ENCODE data around the gene GNAO1.

The GNAO1 gene

GRCh38 chr16:56334761-56335160 is 143.5 kb downstream of the GNAO1 start:
- DNase-seq (ENCODE audit: low read depth, low spot score): no peak

DNA sequence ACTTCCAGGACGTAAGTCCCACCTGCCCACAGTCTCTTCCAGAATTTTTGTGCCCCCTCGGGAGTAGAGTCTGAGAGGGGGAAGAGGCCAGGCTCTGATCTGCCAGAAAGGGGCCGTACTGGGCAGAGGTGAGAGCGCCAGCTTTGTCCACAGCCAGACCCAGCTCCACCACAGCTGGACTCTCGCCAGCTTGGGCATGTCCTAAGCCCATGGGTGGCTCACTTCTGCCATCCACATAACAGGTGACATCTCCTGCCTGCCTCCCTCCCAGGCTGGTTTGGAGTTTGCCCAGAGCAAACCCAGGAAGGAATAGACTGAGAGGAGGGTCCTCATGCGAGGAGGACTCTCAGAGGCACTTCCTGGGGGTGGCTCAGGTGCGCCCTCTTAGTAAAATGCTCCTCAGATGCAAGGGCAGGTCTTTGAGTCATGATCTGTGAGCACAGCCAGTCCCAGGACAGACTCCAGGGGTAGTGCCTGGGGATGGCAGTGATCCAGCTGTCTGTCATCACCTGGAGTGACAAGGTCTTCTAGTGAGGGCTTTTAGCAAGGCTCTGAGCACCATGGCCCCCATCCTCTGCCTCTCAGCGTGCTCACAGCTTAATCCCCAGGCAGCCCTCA is 144.9 kb downstream of the GNAO1 start:
- DNase-seq (ENCODE audit: low read depth, low spot score): no peak

DNA sequence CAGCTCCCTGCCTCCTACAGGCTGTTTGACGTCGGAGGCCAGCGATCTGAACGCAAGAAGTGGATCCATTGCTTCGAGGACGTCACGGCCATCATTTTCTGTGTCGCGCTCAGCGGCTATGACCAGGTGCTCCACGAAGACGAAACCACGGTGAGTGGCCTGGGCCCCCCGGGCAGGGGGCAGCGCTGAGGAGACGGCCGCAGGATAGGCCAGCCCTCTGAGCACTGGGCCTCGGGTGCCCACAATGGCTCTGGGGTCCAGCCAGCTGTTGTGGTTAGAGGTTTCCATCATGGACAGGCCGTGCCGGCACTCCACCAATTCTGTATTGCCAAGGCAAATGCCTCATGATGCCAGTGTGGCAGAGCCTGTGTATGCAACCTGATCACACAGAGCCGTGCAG is 145.4 kb downstream of the GNAO1 start:
- no peak for DNase-seq (ENCODE audit: low read depth, low spot score)

GRCh38 chr16:56337131-56337857 is 146.0 kb downstream of the GNAO1 start:
- DNase-seq (ENCODE audit: low read depth, low spot score): no peak

DNA sequence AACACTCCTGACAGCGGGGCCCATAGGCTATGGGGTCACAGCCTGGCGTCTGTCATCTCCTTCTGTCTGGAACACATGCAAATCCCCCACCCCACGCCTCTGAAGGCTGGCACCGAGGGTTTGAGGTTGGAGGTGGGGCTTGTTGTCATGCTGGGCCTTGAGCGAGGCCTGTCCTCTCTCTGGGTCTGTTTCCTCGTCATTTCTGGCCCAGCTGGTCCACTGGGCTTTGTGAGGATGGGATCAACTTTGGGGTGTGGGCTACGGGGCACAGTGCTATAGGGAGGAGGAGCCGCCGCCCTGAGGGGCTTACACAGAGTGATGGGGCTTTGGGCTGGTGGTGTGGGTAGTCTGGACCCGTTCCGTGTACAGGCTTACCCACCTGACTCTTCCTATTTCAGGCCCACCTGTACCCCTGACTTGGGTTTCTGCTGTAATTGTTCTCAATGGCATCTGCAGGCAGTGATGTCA is 146.6 kb downstream of the GNAO1 start:
- no peak for DNase-seq (ENCODE audit: low read depth, low spot score)

- DNase-seq (ENCODE audit: low read depth, low spot score): no peak
Observed at GRCh38 chr16:56338566-56339318, 147.5 kb downstream of the GNAO1 start.

GRCh38 chr16:56339431-56340195 is 148.3 kb downstream of the GNAO1 start:
- no peak for DNase-seq (ENCODE audit: low read depth, low spot score)

DNA sequence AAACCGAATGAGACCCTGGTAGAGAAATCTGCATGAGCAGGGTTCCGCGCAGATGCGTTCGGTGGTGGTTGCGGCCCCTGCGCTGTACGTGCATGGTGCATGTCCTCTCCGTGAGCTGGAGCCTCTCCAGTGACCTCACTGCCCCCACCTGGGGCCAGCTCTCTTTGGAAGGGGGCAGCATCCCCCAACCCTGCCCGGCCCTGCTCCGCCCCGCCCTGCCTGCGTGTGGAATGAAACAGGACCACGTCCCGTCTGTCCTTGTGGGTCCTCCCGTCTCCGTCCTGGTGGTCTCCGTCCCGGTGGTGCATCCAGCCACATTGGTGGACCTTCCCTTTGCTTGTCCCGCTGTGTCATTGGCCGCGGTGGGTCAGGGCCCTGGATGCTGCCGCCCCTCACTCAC is 149.1 kb downstream of the GNAO1 start:
- DNase-seq (ENCODE audit: low read depth, low spot score): no peak

DNA sequence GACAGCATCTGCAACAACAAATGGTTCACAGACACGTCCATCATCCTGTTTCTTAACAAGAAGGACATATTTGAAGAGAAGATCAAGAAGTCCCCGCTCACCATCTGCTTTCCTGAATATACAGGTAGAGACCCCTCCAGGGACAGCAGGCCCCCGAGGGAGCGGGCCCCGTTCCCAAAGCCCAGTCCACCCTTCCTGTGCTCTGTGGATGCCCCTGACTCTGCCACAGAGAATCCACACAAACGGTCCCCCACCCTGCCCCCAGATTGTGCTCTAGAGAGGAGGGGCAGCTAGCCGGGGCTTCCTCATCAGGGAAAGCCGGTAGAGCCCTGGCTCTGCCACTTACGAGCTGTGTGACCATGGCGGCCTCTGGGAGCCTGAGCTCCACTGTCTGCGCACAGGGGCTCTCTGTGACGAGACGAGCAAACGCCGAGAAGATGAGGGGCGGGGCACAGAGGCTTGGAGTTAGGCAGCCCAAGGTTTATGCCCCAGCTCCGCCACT is 149.6 kb downstream of the GNAO1 start:
- no peak for DNase-seq (ENCODE audit: low read depth, low spot score)

DNA sequence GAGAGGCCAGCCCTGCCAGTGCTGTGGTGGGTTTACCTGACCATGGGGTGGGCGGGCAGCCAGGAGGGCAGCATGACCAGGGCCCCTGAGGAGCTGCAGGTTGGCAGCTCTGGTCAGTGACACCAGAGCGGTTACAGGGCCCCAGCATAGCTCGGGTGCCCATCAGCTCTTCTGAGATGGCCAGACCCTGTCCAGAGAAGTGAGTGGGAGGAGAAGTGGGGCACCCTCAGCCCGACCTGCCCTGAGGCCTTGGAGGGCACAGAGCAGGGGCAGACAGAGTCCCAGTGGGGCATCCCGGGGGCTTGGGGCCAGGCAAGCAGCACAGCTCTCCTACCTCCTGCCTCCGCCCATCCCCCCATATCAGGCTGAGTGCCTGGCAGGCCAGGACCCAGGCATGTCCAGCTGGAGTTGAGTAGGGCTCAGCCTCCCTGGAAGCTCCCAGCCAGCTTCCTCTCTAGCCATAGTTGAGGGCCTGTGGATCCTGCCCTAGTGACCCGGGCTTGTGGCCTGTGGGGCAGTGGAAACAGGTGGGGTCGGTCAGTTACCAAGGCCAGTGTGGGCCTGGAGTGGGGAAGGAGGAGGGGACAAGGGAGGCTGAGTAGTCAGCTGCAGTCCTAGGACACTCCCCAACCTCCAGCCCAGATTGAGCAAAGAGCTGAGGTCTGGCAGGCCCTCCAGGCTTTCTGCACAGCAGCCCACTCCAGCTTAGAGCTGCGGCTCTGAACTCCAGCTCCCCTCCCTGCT is 150.5 kb downstream of the GNAO1 start:
- peak; percentile 54 for DNase-seq (ENCODE audit: low read depth, low spot score)

- DNase-seq (ENCODE audit: low read depth, low spot score): no peak
Observed at GRCh38 chr16:56343661-56344517, 152.6 kb downstream of the GNAO1 start.

DNA sequence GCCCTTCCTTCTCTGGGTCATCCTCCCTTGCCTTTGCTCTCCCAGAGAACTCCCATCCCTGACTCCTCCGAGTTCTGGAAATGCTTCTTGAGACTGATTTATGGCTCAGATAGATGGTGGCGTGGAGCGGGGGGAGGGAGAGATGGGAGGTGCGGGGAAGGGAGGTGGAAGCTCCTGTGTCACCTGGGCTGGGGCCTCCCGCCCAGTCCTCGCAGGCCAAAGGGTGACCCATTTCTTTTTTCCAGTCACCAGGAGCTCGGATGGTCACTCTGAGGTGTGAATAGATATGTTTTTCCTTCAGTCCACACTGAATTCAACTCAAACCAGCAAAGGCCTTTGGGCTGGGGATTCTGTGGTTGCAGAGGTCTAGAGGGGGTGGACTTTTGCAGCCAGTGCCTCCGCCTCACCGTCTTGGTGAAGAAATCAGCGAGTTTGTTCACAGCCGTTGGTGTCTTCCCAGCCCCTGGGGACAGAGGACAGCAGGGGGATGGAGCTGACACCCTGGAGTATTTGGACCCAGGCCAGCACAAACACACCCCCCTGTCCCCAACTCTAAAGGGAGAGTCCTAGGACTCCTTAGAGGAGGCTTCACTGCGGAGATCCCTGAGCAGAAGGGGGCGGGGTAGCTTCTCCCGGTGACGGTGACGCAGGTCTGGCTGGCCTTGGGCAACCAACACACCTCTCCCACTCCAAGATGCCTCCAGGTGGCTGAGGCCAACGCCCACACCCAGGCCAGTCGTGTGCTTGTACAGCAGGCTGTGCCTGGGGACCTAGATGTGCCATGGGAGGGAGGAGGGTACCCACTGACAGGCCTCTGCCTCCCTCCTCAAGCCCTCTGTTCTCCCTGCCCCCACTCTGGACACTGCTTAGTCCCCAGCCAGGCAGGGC is 153.5 kb downstream of the GNAO1 start:
- DNase-seq (ENCODE audit: low read depth, low spot score): peak; percentile 62

- DNase-seq (ENCODE audit: low read depth, low spot score): no peak
Observed at GRCh38 chr16:56345406-56346050, 154.2 kb downstream of the GNAO1 start.

GRCh38 chr16:56346131-56346890 is 155.0 kb downstream of the GNAO1 start:
- no peak for DNase-seq (ENCODE audit: low read depth, low spot score)

DNA sequence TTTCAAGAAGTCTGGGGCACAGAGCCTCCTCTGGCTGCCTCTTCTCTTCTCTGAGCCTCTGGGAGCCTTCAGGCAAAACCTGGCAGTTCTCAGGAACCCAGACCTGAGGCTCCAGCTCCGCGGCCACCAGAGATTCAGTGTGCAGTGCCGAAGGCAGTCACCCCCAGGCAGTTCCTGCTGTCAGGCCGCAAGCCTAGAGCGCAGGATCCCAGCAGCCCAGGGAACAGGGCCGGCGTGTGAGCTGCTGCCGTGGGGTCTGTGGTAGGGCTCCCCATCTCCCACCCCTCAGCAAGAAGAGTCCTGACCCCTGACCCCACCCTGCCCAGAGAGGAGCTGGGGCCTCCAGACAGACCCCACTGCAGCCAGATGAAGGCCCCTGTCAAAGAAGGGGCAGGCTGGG is 155.9 kb downstream of the GNAO1 start:
- DNase-seq (ENCODE audit: low read depth, low spot score): peak; percentile 22

DNA sequence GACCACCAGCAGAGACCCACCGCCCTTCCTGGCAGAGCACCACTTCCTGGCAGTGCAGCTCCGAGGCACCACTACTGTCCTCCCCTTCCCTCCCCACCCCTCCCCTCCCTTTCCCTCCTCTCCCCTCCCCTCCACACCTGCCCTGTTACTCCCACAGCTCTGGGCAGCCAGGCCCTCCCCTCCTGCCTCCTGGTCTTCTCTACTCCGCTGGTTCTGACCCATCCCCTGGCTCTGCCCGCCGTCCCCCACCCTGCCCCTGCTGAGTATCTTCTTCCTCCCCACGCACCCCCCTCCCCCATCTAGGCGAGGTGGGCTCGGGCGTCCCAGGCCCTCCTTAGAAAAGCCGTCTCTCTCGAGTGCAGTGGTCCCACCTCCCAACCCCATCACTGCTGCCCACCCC is 156.4 kb downstream of the GNAO1 start:
- no peak for DNase-seq (ENCODE audit: low read depth, low spot score)

GRCh38 chr16:56348168-56349085 is 157.1 kb downstream of the GNAO1 start:
- DNase-seq (ENCODE audit: low read depth, low spot score): no peak
